ENCODE measurements around the gene P4HA2.

GRCh38 chr5:132219981-132220380 is 7.7 kb downstream of the P4HA2 start:
- TF ChIP-seq CTCF (IDR thresholded peaks at IDR 0.05; ENCODE audit: low read length) (no peak), EZH2 (optimal IDR thresholded peaks at IDR 0.05; ENCODE audit: low read depth, low read length) (no peak), EZH2phosphoT487 (IDR thresholded peaks at IDR 0.05; ENCODE audit: low read length) (no peak)

Data from MM.1S (cell line).